KMS-11 (cell line): ENCODE measurements around the gene NDST1.

Source experiments
- H2AFZ ChIP-seq: fragments of 200-600 bp; sonication (generic); 2 replicates; pipeline ENCODE4 v1.6.1; 2016; ENCODE audit warnings: antibody characterized with exemption, mixed run types, low read depth
- H3K27ac ChIP-seq: fragments of 200-600 bp; sonication (generic); 2 replicates; pipeline ENCODE4 v1.6.1; 2016; ENCODE audit warnings: mild to moderate bottlenecking, mixed run types
- H3K27me3 ChIP-seq: fragments of 200-600 bp; sonication (generic); 2 replicates; pipeline ENCODE4 v1.6.1; 2017; ENCODE audit warnings: mild to moderate bottlenecking, low read depth, mixed run types, moderate library complexity; ENCODE audit not compliant: insufficient read depth
- H3K36me3 ChIP-seq: fragments of 200-600 bp; sonication (generic); 2 replicates; pipeline ENCODE4 v1.6.1; 2017; ENCODE audit warnings: mild to moderate bottlenecking, mixed run types; ENCODE audit not compliant: insufficient read depth
- H3K4me1 ChIP-seq: fragments of 200-600 bp; sonication (generic); 2 replicates; pipeline ENCODE4 v1.6.1; 2016; ENCODE audit warnings: mild to moderate bottlenecking, low read depth, mixed run types; ENCODE audit not compliant: poor library complexity, severe bottlenecking
- H3K4me2 ChIP-seq: fragments of 200-600 bp; sonication (generic); 2 replicates; pipeline ENCODE4 v1.7.0; 2016; ENCODE audit warnings: mild to moderate bottlenecking, mixed run types
- H3K4me3 ChIP-seq: fragments of 200-600 bp; sonication (generic); IDR thresholded peaks from 2 replicates; pipeline ENCODE4 v1.6.1; 2017; ENCODE audit warnings: low read depth, low read length, mixed read lengths; ENCODE audit not compliant: insufficient read depth
- H3K79me2 ChIP-seq: fragments of 200-600 bp; sonication (generic); 2 replicates; pipeline ENCODE4 v1.6.1; 2016; ENCODE audit warnings: low read depth, mixed run types; ENCODE audit not compliant: insufficient read depth
- H3K9ac ChIP-seq: fragments of 200-600 bp; sonication (generic); 2 replicates; pipeline ENCODE4 v1.6.1; 2016; ENCODE audit warnings: mild to moderate bottlenecking, mixed run types
- H4K20me1 ChIP-seq: fragments of 200-600 bp; sonication (generic); 2 replicates; pipeline ENCODE4 v1.6.1; 2016; ENCODE audit warnings: mild to moderate bottlenecking, mixed run types; ENCODE audit not compliant: insufficient read depth
- CTCF ChIP-seq: fragments of 200-600 bp; sonication (generic); conservative IDR thresholded peaks from 2 replicates; pipeline ENCODE4 v1.6.1; 2017; ENCODE audit warnings: low read depth, mild to moderate bottlenecking, antibody characterized with exemption, low read length, moderate library complexity, mixed read lengths

NDST1 gene

GRCh38 chr5:150512368-150512747, 4.4 kb downstream of the NDST1 start:
- H3K79me2 ChIP-seq = no peaks in the 10 kb centered on the region
- H3K9ac ChIP-seq = no peak overlapping the region
- H3K4me1 ChIP-seq = peaks cover 9% of the 10 kb centered on the region
- no peak overlapping the region for H3K4me3 ChIP-seq
- H3K4me2 ChIP-seq = no peak overlapping the region
- no peak overlapping the region for H2AFZ ChIP-seq
- no peaks in the 10 kb centered on the region for H3K36me3 ChIP-seq
- no peaks in the 10 kb centered on the region for H4K20me1 ChIP-seq
- TF ChIP-seq CTCF = no peak
- no peaks in the 10 kb centered on the region for H3K27me3 ChIP-seq
- H3K27ac ChIP-seq = no peak overlapping the region

GRCh38 chr5:150513375-150514309, 5.7 kb downstream of the NDST1 start:
- Histone ChIP-seq H3K4me1 (peaks cover 9% of the 10 kb centered on the region), H3K4me3 (no peak overlapping the region), H2AFZ (no peak overlapping the region), H3K27me3 (no peaks in the 10 kb centered on the region), H3K4me2 (no peak overlapping the region), H3K36me3 (no peaks in the 10 kb centered on the region), H3K9ac (no peak overlapping the region), H3K27ac (no peak overlapping the region), H3K79me2 (no peaks in the 10 kb centered on the region), H4K20me1 (no peaks in the 10 kb centered on the region)
- 0 out of 2 replicates have a peak, but pooled peaks have one; percentile 22 for TF ChIP-seq CTCF

GRCh38 chr5:150514708-150515211, 6.8 kb downstream of the NDST1 start:
- Histone ChIP-seq H3K79me2 (no peaks in the 10 kb centered on the region), H3K4me3 (no peak overlapping the region), H3K27ac (no peak overlapping the region), H3K36me3 (no peaks in the 10 kb centered on the region), H3K4me2 (no peak overlapping the region), H4K20me1 (no peaks in the 10 kb centered on the region), H3K9ac (no peak overlapping the region), H3K4me1 (peaks cover 9% of the 10 kb centered on the region), H2AFZ (no peak overlapping the region), H3K27me3 (no peaks in the 10 kb centered on the region)
- TF ChIP-seq CTCF = no peak

GRCh38 chr5:150515446-150515845, 7.5 kb downstream of the NDST1 start:
- Histone ChIP-seq H3K79me2 (no peaks in the 10 kb centered on the region), H3K36me3 (no peaks in the 10 kb centered on the region), H3K9ac (no peak overlapping the region), H3K27ac (no peak overlapping the region), H3K4me1 (peaks cover 9% of the 10 kb centered on the region), H3K4me3 (no peak overlapping the region), H3K27me3 (no peaks in the 10 kb centered on the region), H3K4me2 (no peak overlapping the region), H2AFZ (no peak overlapping the region), H4K20me1 (no peaks in the 10 kb centered on the region)
- no peak for TF ChIP-seq CTCF
